ENCODE measurements around the gene SLCO2A1. TPM values are rescaled to one million over a fixed set of nuclear protein-coding genes. Genes with fewer than 3 reads are reported as not detected.

SLCO2A1 gene
- total RNA-seq, 1 donor from 2014 or later: 3.8 TPM

- Mint-ChIP-seq H3K27ac (ENCODE audit: unreplicated experiment) (no peak overlapping the region), H3K4me3 (ENCODE audit: unreplicated experiment) (no peak overlapping the region), H3K9me3 (ENCODE audit: unreplicated experiment) (no peaks in the 10 kb centered on the region)
Observed at GRCh38 chr3:134060561-134061385, 31.0 kb upstream of the SLCO2A1 start.

GRCh38 chr3:134059671-134060560, 30.2 kb upstream of the SLCO2A1 start:
- Mint-ChIP-seq H3K27ac (ENCODE audit: unreplicated experiment) (no peak overlapping the region), H3K9me3 (ENCODE audit: unreplicated experiment) (no peaks in the 10 kb centered on the region), H3K4me1 (ENCODE audit: unreplicated experiment) (peaks cover 17% of the 10 kb centered on the region), H3K27me3 (ENCODE audit: unreplicated experiment) (peaks cover 21% of the 10 kb centered on the region), H3K36me3 (ENCODE audit: low read depth, unreplicated experiment) (no peaks in the 10 kb centered on the region), H3K4me3 (ENCODE audit: unreplicated experiment) (no peak overlapping the region)
- TF ChIP-seq, protein P1, sequence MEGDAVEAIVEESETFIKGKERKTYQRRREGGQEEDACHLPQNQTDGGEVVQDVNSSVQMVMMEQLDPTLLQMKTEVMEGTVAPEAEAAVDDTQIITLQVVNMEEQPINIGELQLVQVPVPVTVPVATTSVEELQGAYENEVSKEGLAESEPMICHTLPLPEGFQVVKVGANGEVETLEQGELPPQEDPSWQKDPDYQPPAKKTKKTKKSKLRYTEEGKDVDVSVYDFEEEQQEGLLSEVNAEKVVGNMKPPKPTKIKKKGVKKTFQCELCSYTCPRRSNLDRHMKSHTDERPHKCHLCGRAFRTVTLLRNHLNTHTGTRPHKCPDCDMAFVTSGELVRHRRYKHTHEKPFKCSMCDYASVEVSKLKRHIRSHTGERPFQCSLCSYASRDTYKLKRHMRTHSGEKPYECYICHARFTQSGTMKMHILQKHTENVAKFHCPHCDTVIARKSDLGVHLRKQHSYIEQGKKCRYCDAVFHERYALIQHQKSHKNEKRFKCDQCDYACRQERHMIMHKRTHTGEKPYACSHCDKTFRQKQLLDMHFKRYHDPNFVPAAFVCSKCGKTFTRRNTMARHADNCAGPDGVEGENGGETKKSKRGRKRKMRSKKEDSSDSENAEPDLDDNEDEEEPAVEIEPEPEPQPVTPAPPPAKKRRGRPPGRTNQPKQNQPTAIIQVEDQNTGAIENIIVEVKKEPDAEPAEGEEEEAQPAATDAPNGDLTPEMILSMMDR (IDR thresholded peaks at IDR 0.05; ENCODE audit: unreplicated experiment): no peak
- DNase-seq (ENCODE audit: low spot score): no peak

More at GRCh38 chr3:134060561-134061385, 31.0 kb upstream of the SLCO2A1 start:
- H3K27me3 Mint-ChIP-seq (ENCODE audit: unreplicated experiment): peaks cover 19% of the 10 kb centered on the region
- TF ChIP-seq, protein P1 (IDR thresholded peaks at IDR 0.05; ENCODE audit: unreplicated experiment): no peak
- DNase-seq (ENCODE audit: low spot score): no peak
- H3K4me1 Mint-ChIP-seq (ENCODE audit: unreplicated experiment): peaks cover 17% of the 10 kb centered on the region
- H3K36me3 Mint-ChIP-seq (ENCODE audit: low read depth, unreplicated experiment): no peaks in the 10 kb centered on the region

DNA sequence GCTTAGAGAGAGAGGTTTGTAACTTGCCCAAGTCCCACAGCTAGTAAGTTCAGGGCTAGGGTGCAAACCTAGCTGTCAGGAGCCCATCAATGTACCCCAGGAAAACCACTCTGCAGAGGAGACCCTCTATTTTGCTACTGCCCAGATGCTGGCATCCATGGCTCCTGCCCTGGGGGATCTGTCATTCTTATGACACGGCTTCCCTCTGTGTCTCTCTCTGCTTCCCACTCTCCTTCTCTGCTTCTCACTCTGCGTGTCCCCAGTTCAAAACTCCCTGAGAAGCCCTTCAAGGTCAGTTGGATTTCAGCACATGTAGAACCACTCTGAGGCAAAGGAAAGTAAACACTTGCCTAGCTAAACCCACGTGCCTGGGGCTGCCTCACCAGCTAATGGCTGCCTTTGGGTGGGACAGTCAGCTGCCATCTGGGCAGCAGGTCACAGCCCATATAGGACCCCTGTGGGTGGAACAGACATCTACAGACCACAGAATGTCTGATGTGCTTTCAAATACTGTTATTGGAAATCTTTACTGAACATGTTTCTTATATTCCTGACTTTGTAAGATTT, 29.4 kb upstream of the SLCO2A1 start:
- H3K4me3 Mint-ChIP-seq (ENCODE audit: unreplicated experiment): no peak overlapping the region
- H3K27me3 Mint-ChIP-seq (ENCODE audit: unreplicated experiment): peaks cover 19% of the 10 kb centered on the region
- H3K9me3 Mint-ChIP-seq (ENCODE audit: unreplicated experiment): no peaks in the 10 kb centered on the region
- H3K27ac Mint-ChIP-seq (ENCODE audit: unreplicated experiment): no peak overlapping the region
- no peaks in the 10 kb centered on the region for H3K36me3 Mint-ChIP-seq (ENCODE audit: low read depth, unreplicated experiment)
- DNase-seq (ENCODE audit: low spot score): no peak
- peaks cover 17% of the 10 kb centered on the region for H3K4me1 Mint-ChIP-seq (ENCODE audit: unreplicated experiment)
- TF ChIP-seq, protein P1 (IDR thresholded peaks at IDR 0.05; ENCODE audit: unreplicated experiment): no peak

DNA sequence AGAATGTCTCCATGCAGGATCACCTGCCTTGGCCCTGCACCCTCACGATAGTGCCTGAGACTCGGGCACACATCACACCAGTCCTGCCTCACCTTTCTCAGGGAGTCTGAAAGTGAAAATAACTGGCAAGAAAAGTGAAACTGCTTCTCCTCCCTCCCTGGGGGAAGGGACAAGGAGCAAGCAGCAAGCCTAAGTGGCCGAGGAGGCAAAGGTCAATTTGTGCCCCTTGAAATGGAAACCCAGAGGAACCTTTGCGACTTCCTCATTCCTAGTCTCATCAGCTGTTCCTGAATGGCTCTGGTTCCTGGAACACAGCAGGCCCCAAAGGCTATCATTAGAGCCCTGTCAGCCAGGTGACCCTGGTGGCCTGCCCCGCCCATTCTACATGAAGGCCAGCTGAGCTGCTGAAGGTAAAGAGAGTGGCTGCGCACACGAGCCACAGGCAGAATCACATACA, 28.0 kb upstream of the SLCO2A1 start:
- no peak overlapping the region for H3K27ac Mint-ChIP-seq (ENCODE audit: unreplicated experiment)
- peaks cover 13% of the 10 kb centered on the region for H3K27me3 Mint-ChIP-seq (ENCODE audit: unreplicated experiment)
- no peaks in the 10 kb centered on the region for H3K9me3 Mint-ChIP-seq (ENCODE audit: unreplicated experiment)
- peaks cover 17% of the 10 kb centered on the region for H3K4me1 Mint-ChIP-seq (ENCODE audit: unreplicated experiment)
- no peaks in the 10 kb centered on the region for H3K36me3 Mint-ChIP-seq (ENCODE audit: low read depth, unreplicated experiment)
- TF ChIP-seq, protein P1 (IDR thresholded peaks at IDR 0.05; ENCODE audit: unreplicated experiment): no peak
- H3K4me3 Mint-ChIP-seq (ENCODE audit: unreplicated experiment): no peak overlapping the region
- DNase-seq (ENCODE audit: low spot score): no peak

Measured in endothelial cell (in vitro differentiated cells).